ENCODE data around the gene GATA6. TPM values are rescaled to one million over a fixed set of nuclear protein-coding genes. Genes with fewer than 3 reads are reported as not detected.

Gene GATA6
- total RNA-seq, 1 donor from 2014 or later, result 1.9 TPM

- Mint-ChIP-seq H3K9me3 (ENCODE audit: unreplicated experiment) (no peaks in the 10 kb centered on the region), H3K4me3 (ENCODE audit: unreplicated experiment) (no peak overlapping the region), H3K36me3 (ENCODE audit: unreplicated experiment) (no peaks in the 10 kb centered on the region), H3K27me3 (ENCODE audit: unreplicated experiment) (peaks cover 66% of the 10 kb centered on the region), H3K27ac (ENCODE audit: unreplicated experiment) (no peak overlapping the region), H3K4me1 (ENCODE audit: unreplicated experiment) (no peaks in the 10 kb centered on the region)
- no peak for DNase-seq (ENCODE audit: extremely low spot score, unreplicated experiment)
- no peak for TF ChIP-seq CTCF (IDR thresholded peaks at IDR 0.05)
These were observed 19.7 kb upstream of the GATA6 start for GRCh38 chr18:22149710-22150109.

- H3K36me3 Mint-ChIP-seq (ENCODE audit: unreplicated experiment), result no peaks in the 10 kb centered on the region
- H3K27ac Mint-ChIP-seq (ENCODE audit: unreplicated experiment), result no peak overlapping the region
- no peak for DNase-seq (ENCODE audit: extremely low spot score, unreplicated experiment)
- H3K9me3 Mint-ChIP-seq (ENCODE audit: unreplicated experiment), result no peaks in the 10 kb centered on the region
- H3K4me1 Mint-ChIP-seq (ENCODE audit: unreplicated experiment), result no peaks in the 10 kb centered on the region
- H3K27me3 Mint-ChIP-seq (ENCODE audit: unreplicated experiment), result peaks cover 66% of the 10 kb centered on the region
- no peak for TF ChIP-seq CTCF (IDR thresholded peaks at IDR 0.05)
- H3K4me3 Mint-ChIP-seq (ENCODE audit: unreplicated experiment), result no peak overlapping the region
These were observed 17.3 kb upstream of the GATA6 start for GRCh38 chr18:22152093-22152492.

- Mint-ChIP-seq H3K36me3 (ENCODE audit: unreplicated experiment) (no peaks in the 10 kb centered on the region), H3K27me3 (ENCODE audit: unreplicated experiment) (peaks cover 65% of the 10 kb centered on the region), H3K4me1 (ENCODE audit: unreplicated experiment) (no peaks in the 10 kb centered on the region), H3K9me3 (ENCODE audit: unreplicated experiment) (no peaks in the 10 kb centered on the region), H3K27ac (ENCODE audit: unreplicated experiment) (no peak overlapping the region), H3K4me3 (ENCODE audit: unreplicated experiment) (no peak overlapping the region)
- DNase-seq (ENCODE audit: extremely low spot score, unreplicated experiment), result no peak
- TF ChIP-seq CTCF (IDR thresholded peaks at IDR 0.05), result no peak
These were observed 16.0 kb upstream of the GATA6 start for GRCh38 chr18:22153428-22153827.

GRCh38 chr18:22155584-22155983 is 13.8 kb upstream of the GATA6 start:
- Mint-ChIP-seq H3K4me3 (ENCODE audit: unreplicated experiment) (no peak overlapping the region), H3K36me3 (ENCODE audit: unreplicated experiment) (no peaks in the 10 kb centered on the region), H3K9me3 (ENCODE audit: unreplicated experiment) (no peaks in the 10 kb centered on the region), H3K27ac (ENCODE audit: unreplicated experiment) (no peak overlapping the region), H3K4me1 (ENCODE audit: unreplicated experiment) (no peaks in the 10 kb centered on the region), H3K27me3 (ENCODE audit: unreplicated experiment) (peaks cover 70% of the 10 kb centered on the region)
- TF ChIP-seq CTCF (IDR thresholded peaks at IDR 0.05), result no peak
- DNase-seq (ENCODE audit: extremely low spot score, unreplicated experiment), result no peak

GRCh38 chr18:22159014-22159413 is 10.4 kb upstream of the GATA6 start:
- Mint-ChIP-seq H3K27me3 (ENCODE audit: unreplicated experiment) (peaks cover 85% of the 10 kb centered on the region), H3K4me1 (ENCODE audit: unreplicated experiment) (no peaks in the 10 kb centered on the region), H3K4me3 (ENCODE audit: unreplicated experiment) (no peak overlapping the region), H3K9me3 (ENCODE audit: unreplicated experiment) (no peaks in the 10 kb centered on the region), H3K36me3 (ENCODE audit: unreplicated experiment) (no peaks in the 10 kb centered on the region), H3K27ac (ENCODE audit: unreplicated experiment) (no peak overlapping the region)
- no peak for DNase-seq (ENCODE audit: extremely low spot score, unreplicated experiment)
- no peak for TF ChIP-seq CTCF (IDR thresholded peaks at IDR 0.05)

Measured in osteocyte (in vitro differentiated cells).